Measurements from ENCODE around the gene ALDH3B1.

DNA sequence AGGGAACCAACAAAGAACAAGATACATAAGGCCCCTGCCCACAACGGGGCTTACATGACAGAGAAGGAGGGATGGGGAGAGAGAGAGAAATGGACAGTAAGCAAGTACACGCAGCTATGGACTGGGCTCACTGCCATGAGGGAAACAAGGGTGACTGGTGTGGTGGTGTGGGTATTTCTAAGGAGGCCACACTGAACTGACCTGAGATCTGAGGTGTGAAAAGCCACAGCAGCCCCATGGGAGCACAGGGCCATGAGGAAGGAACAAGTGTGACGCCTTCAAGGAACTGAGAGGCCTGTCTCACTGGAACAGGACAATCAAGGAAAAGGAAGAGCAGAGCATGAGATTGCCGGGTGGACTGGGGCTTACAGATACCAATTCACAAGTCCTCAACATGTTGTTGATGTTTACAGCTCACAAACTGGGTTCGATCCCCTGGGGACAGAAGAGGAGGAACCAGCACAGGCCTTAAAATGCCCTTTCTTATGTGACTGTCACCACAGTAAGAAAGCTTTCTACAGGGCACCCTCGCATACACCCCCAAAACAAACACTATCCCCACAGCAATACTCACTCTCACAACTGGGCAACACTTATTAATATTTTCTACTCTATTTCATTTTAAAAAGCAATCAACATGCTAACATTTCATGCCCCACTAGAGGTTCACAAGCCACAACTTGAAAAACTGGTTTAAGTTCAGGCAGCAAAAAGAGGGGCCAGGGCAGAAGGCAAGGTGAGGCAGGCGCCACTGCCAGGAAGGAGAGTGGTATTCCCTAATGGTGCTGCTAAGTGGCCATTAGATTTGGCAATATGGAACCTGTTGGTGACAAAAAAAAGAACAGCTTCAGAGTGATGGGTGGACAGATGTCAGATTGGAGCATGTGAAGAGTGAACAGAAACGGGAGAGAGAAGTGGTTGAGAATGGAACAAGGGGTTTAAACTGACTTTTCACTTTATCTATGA is 67.8 kb downstream of the ALDH3B1 start:
- TF ChIP-seq CTCF (IDR thresholded peaks at IDR 0.05) = no peak
- no peak for TF ChIP-seq POLR2A (IDR thresholded peaks at IDR 0.05)
- TF ChIP-seq POLR2AphosphoS5 (IDR thresholded peaks at IDR 0.05) = no peak
